Measurements from ENCODE around the gene PILRB.
A peak's percentile ranks its signal among the peaks of the same experiment; 100 is the strongest.
"Not testable (repeated sequence)": the region's sequence is repeated elsewhere in the genome, so short reads cannot be mapped to it uniquely, and the experiment has no call there.

Gene PILRB

DNA sequence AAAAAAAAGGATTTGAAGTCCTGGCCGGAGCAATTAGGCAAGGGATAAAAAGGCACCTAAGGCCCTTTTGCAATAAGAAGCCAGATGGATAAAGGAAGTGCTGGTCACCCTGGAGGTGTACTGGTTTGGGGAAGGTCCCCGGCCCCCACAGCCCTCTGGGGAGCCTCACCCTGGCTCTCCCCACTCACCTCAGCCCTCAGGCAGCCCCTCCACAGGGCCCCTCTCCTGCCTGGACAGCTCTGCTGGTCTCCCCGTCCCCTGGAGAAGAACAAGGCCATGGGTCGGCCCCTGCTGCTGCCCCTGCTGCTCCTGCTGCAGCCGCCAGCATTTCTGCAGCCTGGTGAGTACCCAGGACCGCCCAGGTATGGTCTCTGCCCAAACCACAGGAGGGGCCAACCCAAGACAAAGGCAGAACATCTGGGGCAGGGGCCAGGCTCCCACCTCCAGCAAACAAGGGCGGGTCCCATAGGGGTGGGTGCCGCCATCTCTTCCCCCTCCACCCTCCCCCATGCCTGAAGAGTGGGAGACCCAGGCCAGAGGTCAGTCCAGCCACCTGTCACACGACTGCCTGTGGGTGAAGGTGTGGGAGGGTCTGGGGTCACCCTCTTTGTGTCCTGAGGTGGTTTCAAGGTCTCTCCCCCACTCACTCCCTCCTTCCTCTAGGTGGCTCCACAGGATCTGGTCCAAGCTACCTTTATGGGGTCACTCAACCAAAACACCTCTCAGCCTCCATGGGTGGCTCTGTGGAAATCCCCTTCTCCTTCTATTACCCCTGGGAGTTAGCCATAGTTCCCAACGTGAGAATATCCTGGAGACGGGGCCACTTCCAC, at the start of gene PILRB:
TSS of gene PILRB (plus strand) at position 91 of the 830 bp plus-strand sequence. CDS start at position 277, 186 bp downstream.
- DNase-seq (ENCODE audit: low spot score), result no peak

DNA sequence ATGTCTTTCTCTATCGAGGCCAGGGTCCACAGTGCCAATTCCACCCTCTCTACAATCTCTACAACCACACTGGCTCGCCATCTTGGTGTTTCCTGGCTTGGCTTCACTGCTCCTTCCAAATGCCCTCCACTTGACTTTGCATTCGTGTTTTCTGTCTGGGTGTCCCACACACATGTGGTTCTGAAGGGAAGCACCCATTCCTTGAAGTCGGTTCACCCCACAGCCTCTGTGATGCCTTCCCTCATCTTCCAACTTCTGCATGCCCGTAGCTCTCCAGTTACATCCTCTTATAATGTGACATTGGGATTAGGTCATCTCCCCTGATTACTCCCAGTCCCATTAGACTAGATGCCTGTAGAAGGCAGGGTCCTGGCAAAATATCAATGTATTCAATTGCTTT, 39.6 kb upstream of the PILRB start:
- not testable (repeated sequence) for DNase-seq (ENCODE audit: low spot score)

DNA sequence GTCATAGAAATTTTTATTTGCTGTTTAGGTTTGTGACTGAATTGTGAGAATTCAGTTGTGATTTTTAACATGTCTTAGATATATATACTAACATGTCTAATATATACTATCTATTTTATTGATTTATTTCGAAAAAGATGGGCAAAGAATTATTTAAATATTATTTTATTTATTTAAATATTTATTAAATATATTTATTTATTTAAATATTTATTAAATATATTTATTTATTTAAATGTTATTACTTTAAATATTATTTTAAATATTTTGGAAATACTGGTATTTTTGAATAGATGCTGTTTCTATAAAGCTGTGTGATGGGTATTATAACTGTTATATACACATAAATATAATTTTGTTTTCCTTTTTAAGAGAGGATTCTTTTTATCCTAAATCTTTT, 36.3 kb upstream of the PILRB start:
- DNase-seq (ENCODE audit: low spot score), result not testable (repeated sequence)

DNA sequence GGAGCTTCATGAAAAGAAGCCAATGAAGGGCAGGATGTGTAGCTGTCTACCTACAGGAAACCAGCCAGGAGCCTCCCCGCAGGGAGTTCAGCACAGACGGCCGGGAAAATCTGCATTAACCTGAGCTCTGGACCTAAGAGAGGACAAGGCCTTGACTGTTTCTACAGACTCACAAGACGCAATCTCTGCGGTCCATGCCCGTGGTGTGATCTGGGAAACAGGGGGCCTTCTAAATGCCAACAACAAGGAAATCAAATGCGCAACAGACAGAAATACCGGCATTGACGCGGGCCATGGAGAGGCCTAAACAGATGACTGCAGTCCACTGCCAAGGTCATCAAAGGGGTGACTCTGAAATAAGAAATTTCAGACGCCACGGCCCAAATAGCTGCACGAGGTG, 33.7 kb upstream of the PILRB start:
- DNase-seq (ENCODE audit: low spot score), result not testable (repeated sequence)

DNA sequence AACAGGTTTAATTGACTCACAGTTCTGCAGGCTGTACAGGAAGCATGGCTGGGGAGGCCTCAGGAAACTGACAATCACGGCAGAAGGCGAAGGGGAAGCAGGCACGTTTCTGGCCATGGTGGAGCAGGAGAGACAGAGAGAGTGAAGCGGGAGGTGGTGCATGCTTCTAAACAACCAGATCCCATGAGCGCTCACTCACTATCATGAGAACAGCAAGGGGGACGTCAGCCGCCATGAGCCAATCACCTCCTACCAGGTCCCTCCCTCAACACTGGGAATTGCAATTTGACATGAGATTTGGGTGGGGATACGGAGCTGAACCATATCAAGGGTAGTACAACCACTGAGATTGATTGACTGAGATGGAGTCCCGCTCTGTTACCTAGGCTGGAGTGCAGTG, 32.2 kb upstream of the PILRB start:
- not testable (repeated sequence) for DNase-seq (ENCODE audit: low spot score)

DNA sequence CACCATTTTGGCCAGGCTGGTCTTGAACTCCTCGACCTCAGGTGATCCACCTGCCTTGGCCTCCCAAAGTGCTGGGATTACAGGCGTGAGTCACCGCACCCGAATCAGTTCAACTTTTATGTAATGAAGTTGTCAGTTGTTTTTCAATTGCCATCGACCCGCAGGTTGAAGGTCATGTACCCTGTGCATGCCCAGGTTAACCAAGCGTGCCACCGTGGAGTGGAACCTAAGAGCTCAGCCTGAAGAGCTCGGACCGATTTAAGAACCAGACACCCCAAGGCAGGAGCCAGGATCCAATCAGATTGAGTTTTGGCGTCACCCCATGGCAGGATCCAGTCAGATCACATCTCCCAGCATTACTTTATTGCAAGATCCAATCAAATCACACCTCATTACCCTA, 31.0 kb upstream of the PILRB start:
- DNase-seq (ENCODE audit: low spot score), result not testable (repeated sequence)

DNA sequence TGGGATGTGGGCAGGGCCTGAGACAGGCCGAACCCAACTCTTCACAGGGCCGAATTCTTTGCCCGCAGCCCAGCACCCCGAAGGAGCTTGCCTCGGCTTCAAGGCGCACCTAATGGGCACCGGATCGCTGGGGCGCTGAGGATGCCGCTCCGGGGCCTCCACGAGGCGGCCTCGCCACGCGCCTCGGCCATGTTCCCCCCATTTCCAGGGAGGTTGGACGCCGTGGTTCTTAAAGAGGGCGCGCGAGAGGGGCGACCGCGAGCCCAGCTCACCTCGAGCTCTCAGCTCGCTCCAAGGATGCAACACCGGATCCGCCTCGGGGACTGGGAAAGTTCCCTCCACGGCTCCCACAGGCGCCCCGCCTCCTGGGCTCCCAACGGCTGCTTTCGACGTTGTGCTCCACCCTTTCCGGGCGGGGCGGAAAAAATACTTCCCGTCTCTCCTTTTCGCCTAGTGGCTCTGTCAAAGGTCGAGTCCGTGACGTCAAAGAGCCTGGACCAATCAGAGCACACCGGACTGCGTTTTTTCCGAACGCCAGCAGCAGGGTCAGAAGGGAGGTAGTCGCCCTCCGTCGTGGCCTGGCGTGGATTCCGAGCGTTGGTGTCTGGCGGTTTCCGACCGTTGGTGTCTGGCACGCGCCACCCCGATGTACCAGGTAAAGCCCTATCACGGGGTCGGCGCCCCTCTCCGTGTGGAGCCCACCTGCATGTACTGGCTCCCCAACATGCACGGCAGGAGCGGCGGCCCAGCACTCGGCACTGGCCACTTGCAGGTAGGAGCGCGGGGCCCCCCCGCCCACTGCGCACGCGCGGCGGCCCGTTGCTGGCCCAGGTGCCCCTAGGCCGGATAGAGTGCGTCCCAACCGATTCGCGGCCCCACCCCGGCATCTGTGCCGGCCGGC, 22.1 kb upstream of the PILRB start:
- DNase-seq (ENCODE audit: low spot score), result peak; percentile 88

DNA sequence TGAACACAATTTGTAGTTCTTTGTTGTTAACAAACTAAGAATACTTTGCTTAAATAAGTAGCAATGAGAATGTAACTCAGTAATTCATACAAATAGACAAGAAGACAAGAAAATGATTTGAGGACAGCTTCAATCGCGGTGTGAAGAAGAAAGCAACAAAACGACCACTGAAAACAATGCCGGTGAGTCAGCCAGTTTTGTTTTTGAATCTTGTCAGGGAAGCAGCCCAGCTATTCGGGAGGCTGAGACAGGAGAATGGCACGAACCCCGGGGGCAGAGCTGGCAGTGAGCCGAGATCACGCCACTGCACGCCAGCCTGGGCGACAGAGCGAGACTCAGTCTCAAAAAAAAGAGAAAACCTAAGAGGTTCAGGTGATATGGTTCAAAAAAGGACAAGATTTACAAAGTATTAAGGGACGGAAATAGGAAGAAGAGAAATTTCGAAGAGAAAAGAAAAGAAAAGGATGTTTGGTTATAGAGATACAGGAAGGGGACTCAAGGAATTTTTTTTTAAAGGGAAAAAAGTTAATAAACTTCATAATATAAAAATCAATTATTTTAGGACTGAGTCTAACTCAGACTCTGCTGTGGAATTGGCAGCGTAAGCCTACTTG, 19.7 kb upstream of the PILRB start:
- not testable (repeated sequence) for DNase-seq (ENCODE audit: low spot score)

DNA sequence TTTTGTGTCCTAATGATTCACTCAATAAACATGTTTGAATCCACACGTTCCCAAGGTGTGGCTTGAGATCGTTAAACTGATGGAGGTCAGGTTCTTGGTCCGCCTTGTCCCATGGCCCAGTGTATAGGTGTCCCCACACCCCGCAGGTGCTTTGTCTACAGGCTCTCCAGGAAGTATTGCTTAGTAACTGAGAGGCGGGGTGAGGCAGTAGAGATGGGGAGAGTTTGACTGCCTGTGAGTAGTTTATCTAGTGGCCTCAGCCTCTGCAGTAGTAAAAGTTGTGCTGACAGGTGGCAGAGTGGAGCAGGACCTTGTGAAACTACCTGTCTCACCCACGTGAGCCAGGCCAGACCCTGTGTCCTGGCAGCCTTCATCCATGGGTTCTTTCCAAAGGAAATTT, 16.6 kb upstream of the PILRB start:
- not testable (repeated sequence) for DNase-seq (ENCODE audit: low spot score)

DNA sequence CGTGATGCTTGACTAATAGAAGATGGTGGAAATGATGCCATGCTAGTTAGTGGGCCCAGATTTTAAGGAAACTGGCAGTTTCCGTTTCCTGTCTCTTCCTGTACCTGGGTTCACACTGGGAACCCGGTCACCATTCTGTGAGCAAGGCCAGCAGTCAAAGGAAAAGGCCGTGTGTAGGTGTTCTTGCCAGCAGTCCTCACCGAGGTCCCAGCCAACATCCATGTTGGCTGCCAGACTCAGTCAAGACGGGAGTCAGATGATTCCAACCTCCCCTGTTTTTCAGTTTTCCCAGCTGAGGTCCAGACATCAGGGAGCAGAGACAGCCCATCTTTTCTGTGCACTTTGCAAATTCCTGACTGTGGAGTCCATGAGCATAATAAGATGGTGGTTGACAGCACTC, 15.2 kb upstream of the PILRB start:
- DNase-seq (ENCODE audit: low spot score), result peak; percentile 28

DNA sequence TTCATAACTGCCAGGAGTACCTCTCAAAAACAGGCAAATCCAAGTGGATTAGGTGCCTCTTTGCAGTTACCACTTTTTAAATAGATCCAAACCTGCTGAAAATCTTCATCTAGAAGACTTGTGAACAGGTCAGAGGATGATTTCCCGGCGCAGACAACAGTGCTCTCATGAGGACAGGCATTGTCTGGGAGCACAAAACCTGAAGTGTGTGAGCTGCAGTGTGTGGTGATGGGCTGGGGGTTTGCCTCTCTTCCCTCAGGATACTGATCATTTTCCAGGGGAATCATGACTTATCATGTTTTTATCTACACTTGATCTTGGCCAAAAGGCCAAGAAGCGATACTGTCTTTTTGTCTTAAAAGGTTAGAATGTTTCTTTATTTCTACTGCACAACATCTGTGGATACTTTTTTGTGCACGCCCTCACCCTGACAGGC, 13.8 kb upstream of the PILRB start:
- DNase-seq (ENCODE audit: low spot score), result peak; percentile 20

DNA sequence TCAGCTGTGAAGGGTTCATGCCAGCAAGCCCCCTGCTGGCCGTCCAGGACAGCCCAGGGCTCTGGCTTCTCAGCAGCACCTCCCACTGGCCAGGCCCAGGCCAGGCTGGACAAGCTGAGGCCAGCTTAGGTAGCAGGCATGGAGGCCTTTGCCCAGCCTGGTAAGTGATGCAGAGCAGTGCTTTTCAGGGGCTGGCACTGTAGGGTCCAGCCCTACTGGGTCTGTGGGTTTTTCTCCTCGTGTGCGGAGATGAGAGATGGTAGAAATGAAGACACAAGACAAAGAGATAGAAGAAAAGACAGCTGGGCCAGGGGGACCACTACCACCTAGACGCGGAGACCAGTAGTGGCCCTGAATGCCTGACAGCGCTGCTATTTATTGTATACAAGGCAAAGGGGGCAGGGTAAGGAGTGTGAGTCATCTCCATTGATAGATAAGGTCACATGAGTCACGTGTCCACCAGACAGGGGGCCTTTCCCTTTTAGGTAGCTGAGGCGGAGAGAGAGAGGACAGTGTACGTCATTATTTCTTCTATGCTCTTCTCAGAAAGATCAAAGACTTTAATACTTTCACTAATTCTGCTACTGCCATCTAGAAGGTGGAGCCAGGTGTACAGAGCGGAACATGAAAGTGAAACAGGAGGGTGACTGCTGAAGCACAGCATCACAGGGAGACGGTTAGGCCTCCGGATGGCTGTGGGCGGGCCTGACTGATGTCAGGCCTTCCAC, 13.2 kb upstream of the PILRB start:
- DNase-seq (ENCODE audit: low spot score), result peak; percentile 44

DNA sequence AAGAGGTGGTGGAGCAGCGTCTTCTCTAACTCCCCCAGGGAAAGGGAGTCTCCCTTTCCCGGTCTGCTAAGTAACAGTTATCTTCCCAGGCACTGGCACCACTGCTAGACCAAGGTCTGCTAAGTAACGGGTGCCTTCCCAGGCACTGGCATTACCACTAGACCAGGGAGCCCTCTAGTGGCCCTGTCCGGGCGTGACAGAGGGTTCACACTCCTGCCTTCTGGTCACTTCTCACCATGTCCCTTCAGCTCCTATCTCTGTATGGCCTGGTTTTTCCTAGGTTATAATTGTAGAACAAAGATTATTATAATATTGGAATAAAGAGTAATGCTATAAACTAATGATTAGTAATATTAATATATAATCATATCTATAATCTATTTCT, 12.6 kb upstream of the PILRB start:
- peak; percentile 42 for DNase-seq (ENCODE audit: low spot score)

DNA sequence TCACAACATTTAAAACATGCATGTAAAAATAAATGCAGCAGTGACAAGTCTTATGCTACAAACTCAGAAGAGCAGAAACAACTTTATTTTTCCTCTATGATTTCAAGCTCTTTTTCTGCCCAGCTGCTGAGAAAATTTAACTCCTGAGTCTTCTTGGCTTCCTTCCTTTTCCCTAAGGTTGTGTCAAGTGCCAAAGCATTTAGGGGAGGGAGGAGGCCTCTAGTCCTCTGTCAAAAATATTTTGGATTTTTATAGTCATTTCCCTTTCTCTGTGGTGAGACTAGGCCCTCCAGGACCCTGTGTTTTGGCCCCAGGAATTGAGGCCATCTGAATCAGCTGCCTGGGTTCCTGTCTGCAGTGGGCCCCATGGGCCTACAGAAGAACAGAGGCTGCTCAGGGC, 11.0 kb upstream of the PILRB start:
- DNase-seq (ENCODE audit: low spot score), result no peak

DNA sequence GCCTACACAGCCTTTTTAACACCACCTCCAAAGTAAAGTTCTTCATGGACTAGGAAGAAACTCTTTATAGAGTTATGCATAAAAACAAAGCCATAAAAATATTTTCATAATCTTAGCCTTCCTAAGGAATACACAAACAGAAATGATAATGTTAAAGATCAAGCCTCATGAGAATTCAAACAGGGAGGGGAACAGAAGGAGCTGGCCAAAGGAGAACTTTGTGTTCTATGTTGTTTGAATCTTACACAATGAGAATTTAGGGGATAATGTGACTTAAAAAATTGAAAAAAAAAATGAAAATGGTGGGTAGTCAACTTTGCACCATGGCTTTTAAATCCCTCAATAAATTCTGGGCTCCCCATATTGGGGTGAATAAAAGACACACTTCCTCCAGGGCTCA, 9.1 kb upstream of the PILRB start:
- DNase-seq (ENCODE audit: low spot score), result no peak

DNA sequence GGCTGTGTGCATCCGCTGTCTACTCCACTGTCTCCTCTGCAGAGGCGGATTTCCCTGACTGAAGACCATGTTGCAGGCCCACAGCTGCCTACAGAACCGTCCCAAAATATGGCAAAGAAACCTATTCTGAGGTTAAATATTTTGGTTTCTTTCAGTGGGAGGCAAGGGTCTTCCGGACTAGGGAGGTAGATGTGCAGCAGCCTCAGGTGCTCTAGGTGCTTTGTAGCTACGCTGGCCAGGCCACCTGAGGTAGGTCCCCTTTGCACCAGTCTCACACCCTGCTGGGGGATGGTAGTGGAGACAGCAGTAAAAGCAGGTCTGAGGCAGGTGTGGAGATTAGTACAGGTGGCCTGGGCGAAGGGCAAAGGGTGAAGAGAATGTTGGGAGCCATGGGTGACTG, 8.2 kb upstream of the PILRB start:
- no peak for DNase-seq (ENCODE audit: low spot score)

DNA sequence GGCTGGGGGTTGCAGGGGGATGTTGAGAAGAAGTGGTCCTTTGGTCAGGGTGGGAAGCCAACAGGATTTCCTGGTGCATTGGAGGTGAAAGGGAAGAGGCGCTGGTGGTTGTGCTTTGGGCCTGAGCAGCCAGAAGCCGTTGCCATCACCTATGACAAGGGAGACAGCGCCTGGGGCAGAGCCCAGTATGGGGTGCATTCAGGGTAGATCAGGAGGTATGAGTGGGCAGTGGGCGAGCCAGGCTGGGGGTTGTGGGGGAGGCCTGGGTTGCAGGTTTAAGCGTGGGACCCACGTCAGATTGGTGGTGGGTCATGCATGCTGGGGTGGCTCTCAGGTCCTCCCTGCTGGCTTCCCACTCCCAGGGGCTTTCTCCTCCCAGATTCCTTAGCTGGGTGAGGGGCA, 6.3 kb upstream of the PILRB start:
- DNase-seq (ENCODE audit: low spot score), result no peak

DNA sequence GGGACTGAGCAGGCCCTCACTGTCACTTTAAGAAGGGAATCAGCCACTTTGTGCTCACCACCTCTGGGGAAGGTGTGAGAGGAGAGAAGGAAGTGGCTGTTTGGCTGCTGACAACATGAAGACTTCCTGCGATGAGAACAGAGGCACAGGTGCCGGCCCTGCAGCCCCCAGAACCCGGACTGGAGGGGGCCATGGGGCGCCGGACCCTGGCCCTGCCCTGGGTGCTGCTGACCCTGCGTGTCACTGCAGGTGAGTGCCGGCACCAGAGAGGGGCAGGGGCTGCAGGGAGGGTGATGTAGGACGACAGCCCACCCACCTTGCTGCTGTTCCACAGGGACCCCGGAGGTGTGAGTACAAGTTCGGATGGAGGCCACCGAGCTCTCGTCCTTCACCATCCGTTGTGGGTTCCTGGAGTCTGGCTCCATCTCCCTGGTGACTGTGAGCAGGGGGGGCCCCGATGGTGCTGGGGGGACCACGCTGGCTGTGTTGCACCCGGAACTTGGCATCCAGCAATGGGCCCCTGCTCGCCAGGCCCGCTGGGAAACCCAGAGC, 5.6 kb upstream of the PILRB start:
- DNase-seq (ENCODE audit: low spot score), result not testable (repeated sequence)

DNA sequence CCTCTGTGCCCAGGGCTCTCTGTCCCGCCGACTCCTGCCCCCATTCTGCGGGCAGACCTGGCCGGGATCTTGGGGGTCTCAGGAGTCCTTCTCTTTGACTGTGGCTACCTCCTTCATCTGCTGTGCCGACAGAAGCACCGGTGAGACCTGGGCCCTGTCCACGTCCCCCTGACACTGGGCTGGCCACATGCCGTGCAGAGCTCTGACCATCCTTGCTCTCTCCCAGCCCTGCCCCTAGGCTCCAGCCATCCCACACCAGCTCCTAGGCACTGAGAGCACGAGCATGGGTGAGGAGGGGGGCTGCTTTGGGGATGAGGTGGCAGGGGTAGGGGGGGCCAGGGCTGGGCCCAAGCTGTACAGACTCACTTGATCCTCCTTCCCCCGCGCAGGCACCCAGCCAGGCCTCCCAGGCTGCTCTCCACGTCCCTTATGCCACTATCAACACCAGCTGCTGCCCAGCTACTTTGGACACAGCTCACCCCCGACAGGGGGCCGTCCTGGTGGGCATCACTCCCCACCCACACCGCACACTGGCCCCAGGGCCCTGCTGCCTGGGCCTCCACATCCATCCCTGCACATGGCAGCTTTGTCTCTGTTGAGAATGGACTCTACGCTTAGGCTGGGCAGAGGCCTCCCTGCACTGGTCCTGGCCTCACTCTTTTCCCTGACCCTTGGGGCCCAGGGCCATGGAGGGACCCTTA, 4.8 kb upstream of the PILRB start:
- DNase-seq (ENCODE audit: low spot score), result no peak

DNA sequence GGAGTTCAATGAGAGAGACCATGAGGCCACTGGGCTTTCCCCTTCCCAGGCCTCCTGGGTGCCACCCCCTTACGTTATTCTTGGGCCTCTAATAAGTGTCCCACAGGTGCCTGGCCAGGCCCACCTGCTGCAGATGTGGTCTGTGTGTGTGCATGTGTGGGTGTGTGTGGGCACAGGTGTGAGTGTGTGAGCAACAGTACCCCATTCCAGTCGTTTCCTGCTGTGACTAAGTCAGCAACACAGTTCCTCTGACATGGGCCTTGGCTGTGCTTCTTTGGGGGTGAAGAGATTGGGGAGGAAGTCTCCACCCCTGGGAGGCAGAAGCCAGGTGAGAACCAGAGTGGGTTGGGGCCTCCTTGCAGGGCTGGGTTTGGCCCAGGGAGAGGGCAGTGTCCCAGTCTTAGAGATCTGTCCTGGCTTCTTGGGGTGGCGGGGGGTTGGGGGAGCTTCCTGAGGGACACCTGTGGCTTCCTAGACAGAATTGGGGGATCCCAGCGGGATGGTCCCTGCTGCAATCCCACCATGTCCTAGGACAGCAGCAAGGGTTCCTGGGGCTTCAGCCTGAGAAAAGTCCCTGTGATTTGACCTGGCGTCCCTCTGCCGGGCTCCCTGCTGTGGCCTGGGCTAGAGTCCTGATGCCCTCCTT, 4.1 kb upstream of the PILRB start:
- DNase-seq (ENCODE audit: low spot score), result no peak

All from pons (tissue), 1 donor.